ENCODE measurements around the gene ZNF793.

GRCh38 chr19:37466798-37467607 lies 39.7 kb upstream of the ZNF793 start, which contains the start of gene ZNF569:
- peak; percentile 4 for TF ChIP-seq CTCF (IDR thresholded peaks at IDR 0.05; ENCODE audit: borderline replicate concordance, extremely low read depth, low read length, poor library complexity, severe bottlenecking)
- no peak for TF ChIP-seq EZH2 (IDR thresholded peaks at IDR 0.05; ENCODE audit: borderline replicate concordance, low read depth, low read length, severe bottlenecking)
